Endothelial cell of umbilical vein (primary cell): ENCODE measurements around the gene BANF2. TPM values are rescaled to one million over a fixed set of nuclear protein-coding genes. Genes with fewer than 3 reads are reported as not detected.

ENCODE experiments used
- BruUV-seq: library from RNA; stranded (reverse); fragments of 400-500 nt; replicated peaks from 2 replicates; lab custom pipeline; 2021; lab: Mats Ljungman, UMichigan
- CTCF ChIA-PET: fragments of 300-600, 350-600 bp; sonication (Branson Sonifier 250); formaldehyde crosslinking; loops from one replicate; lab custom pipeline; 2021; ENCODE audit warnings: antibody characterized with exemption, inconsistent platforms; lab: Charles Lee
- POLR2A ChIA-PET: fragments of 300-600, 350-600 bp; sonication (Branson Sonifier 250); formaldehyde crosslinking; loops from one replicate; lab custom pipeline; 2021; ENCODE audit warnings: antibody characterized with exemption, inconsistent platforms; lab: Charles Lee
- DNase-seq: peaks from one replicate; pipeline ENCODE4 v3.0.0-alpha.2; 2011; ENCODE audit warnings: low read depth, low spot score
- FAIRE-seq: peaks from 2 replicates; lab custom pipeline; 2011; peaks lifted over from hg19 to GRCh38; lab: Jason Lieb, UNC
- H2AFZ ChIP-seq: 2 replicates; pipeline ENCODE4 v1.6.0; 2012; ENCODE audit warnings: low read depth, low read length, control low read depth, inconsistent platforms
- H3K27ac ChIP-seq: 2 replicates; pipeline ENCODE4 v1.5.1; 2011; ENCODE audit warnings: low read depth, mild to moderate bottlenecking, control low read depth, low read length, moderate library complexity; ENCODE audit not compliant: insufficient read depth
- H3K27me3 ChIP-seq, 2 experiments: 2 replicates each; pipeline versions ENCODE4 v1.6.0 to v1.6.1; 2011; ENCODE audit warnings: low read length in 2 of 2, mixed read lengths in 1 of 2; ENCODE audit not compliant: control insufficient read depth in 2 of 2, insufficient read depth in 2 of 2
- H3K36me3 ChIP-seq, 2 experiments: 2 replicates in 1 of 2; 3 replicates in 1 of 2; pipeline ENCODE4 v1.5.1; 2011; ENCODE audit warnings: low read length in 2 of 2, mild to moderate bottlenecking in 1 of 2, moderate library complexity in 1 of 2; ENCODE audit not compliant: control insufficient read depth in 2 of 2, insufficient read depth in 2 of 2; ENCODE audit errors: extremely low read depth in 1 of 2
- H3K4me1 ChIP-seq: 3 replicates; pipeline ENCODE4 v1.5.1; 2011; ENCODE audit warnings: mild to moderate bottlenecking, low read length; ENCODE audit not compliant: control insufficient read depth, insufficient read depth; ENCODE audit errors: extremely low read depth
- H3K4me2 ChIP-seq: 2 replicates; pipeline ENCODE4 v1.6.1; 2011; ENCODE audit warnings: low read length, control low read depth, mixed read lengths; ENCODE audit not compliant: insufficient read depth
- H3K4me3 ChIP-seq, 3 experiments: fragments of 200-600 bp in 1 of 3; sonication (generic), shearing (Covaris generic) in 1 of 3; replicated peaks in 1 of 3; 2 replicates each; pipeline ENCODE4 v1.5.1; 2011 to 2016; ENCODE audit warnings: control low read depth in 3 of 3, low read length in 3 of 3, mild to moderate bottlenecking in 2 of 3, inconsistent platforms in 1 of 3, low read depth in 1 of 3, moderate library complexity in 1 of 3; ENCODE audit not compliant: insufficient read depth in 1 of 3
- H3K79me2 ChIP-seq: 2 replicates; pipeline ENCODE4 v1.6.0; 2012; ENCODE audit warnings: low read length, inconsistent platforms; ENCODE audit not compliant: control insufficient read depth, insufficient read depth
- H3K9ac ChIP-seq: replicated peaks from 2 replicates; pipeline ENCODE3; 2011; ENCODE audit warnings: low read length, control low read depth; ENCODE audit not compliant: insufficient read depth; ENCODE audit errors: extremely low read depth
- H3K9me1 ChIP-seq: replicated peaks from 3 replicates; pipeline ENCODE4 v1.6.0; 2011; ENCODE audit warnings: mild to moderate bottlenecking, low read length; ENCODE audit not compliant: control insufficient read depth, insufficient read depth; ENCODE audit errors: extremely low read depth
- H3K9me3 ChIP-seq: replicated peaks from 2 replicates; pipeline ENCODE4 v1.5.1; 2012; ENCODE audit warnings: low read length, inconsistent platforms; ENCODE audit not compliant: control insufficient read depth, insufficient read depth
- H4K20me1 ChIP-seq: replicated peaks from 2 replicates; pipeline ENCODE3; 2011; ENCODE audit warnings: mild to moderate bottlenecking, low read length; ENCODE audit not compliant: control insufficient read depth, insufficient read depth; ENCODE audit errors: extremely low read depth
- CTCF ChIP-seq, 2 donors: IDR thresholded peaks; 1 replicate in 1 of 2; 2 replicates in 1 of 2; pipeline ENCODE4 v1.5.1; 2011; ENCODE audit warnings: low read length in 2 of 2, mild to moderate bottlenecking in 2 of 2, moderate library complexity in 2 of 2, control low read depth in 1 of 2, inconsistent platforms in 1 of 2, low read depth in 1 of 2; ENCODE audit not compliant: insufficient read depth in 1 of 2; ENCODE audit errors: extremely low read depth in 1 of 2
- EZH2 ChIP-seq: IDR thresholded peaks from 2 replicates; pipeline ENCODE4 v1.6.1; 2012; ENCODE audit warnings: borderline replicate concordance, low read depth, mild to moderate bottlenecking, moderate library complexity, low read length, inconsistent platforms; ENCODE audit not compliant: severe bottlenecking
- FOS ChIP-seq: IDR thresholded peaks from 2 replicates; pipeline ENCODE4 v1.6.1; 2011; ENCODE audit warnings: mild to moderate bottlenecking, low read length, moderate library complexity, borderline replicate concordance; ENCODE audit not compliant: insufficient read depth
- GATA2 ChIP-seq: IDR thresholded peaks from 2 replicates; pipeline ENCODE4 v1.7.0; 2011; ENCODE audit warnings: low read depth, mild to moderate bottlenecking, moderate library complexity, mixed read lengths, low read length; ENCODE audit not compliant: insufficient read length, insufficient read depth
- JUN ChIP-seq: IDR thresholded peaks from 2 replicates; pipeline ENCODE4 v1.6.1; 2011; ENCODE audit warnings: borderline replicate concordance, low read depth; ENCODE audit not compliant: insufficient read length, insufficient read depth
- MAX ChIP-seq: IDR thresholded peaks from 2 replicates; pipeline ENCODE4 v1.6.1; 2011; ENCODE audit not compliant: insufficient read depth, insufficient read length
- MYC ChIP-seq: IDR thresholded peaks from one replicate; pipeline ENCODE4 v1.6.1; 2011; ENCODE audit warnings: mild to moderate bottlenecking, low read depth, low read length
- POLR2A ChIP-seq: IDR thresholded peaks from 2 replicates; pipeline ENCODE4 v1.6.1; 2012; ENCODE audit warnings: low read depth, mild to moderate bottlenecking, control low read depth, low read length
- POLR2AphosphoS5 ChIP-seq: IDR thresholded peaks from 2 replicates; pipeline ENCODE4 v1.6.1; 2012; ENCODE audit warnings: low read depth, mild to moderate bottlenecking, control low read depth, low read length, moderate library complexity; ENCODE audit not compliant: insufficient read depth
- dilution Hi-C: fragments of 300-500 bp; cut with MboI; formaldehyde crosslinking; loops from one replicate; pipeline ENCODE4 v1.15.0; 2019; ENCODE audit warnings: low sequenced_read_pairs; ENCODE audit not compliant: extremely low pct_ligation_motif_present
- intact Hi-C: fragments of 100-400 bp; cut with micrococcal nuclease; formaldehyde crosslinking; loops from one replicate; pipeline ENCODE4 v1.10.0; 2022
- polyA plus RNA-seq, 4 experiments: library from polyadenylated mRNA; depleted of rRNA in 3 of 4; stranded (reverse) in 3 of 4; unstranded in 1 of 4; fragments of >200 nt; gene quantifications; 2 replicates each; pipeline versions ENCODE4 v1.2.1 to v1.2.3, GENCODE V29; 2011 to 2012; ENCODE audit warnings: missing spikeins in 1 of 4
- total RNA-seq: library from RNA; stranded (reverse); gene quantifications from 2 replicates; pipeline ENCODE4 v1.2.3, GENCODE V29; 2021

The BANF2 gene
- total and polyA plus RNA-seq, 2 donors (not counting 3 experiments of a cell fraction or from before 2014, with no cell fraction given) = not detected

- Histone ChIP-seq H3K36me3 (no peaks in the 10 kb centered on the region), H3K4me2 (no peak overlapping the region), H3K9ac (no peak overlapping the region), H3K27me3 (peaks cover 6 to 18% of the 10 kb centered on the region in 2 experiments), H3K27ac (no peak overlapping the region), H3K9me1 (no peaks in the 10 kb centered on the region), H3K9me3 (no peaks in the 10 kb centered on the region), H2AFZ (no peak overlapping the region), H3K4me3 (no peak overlapping the region), H4K20me1 (no peaks in the 10 kb centered on the region), H3K79me2 (no peaks in the 10 kb centered on the region), H3K4me1 (no peaks in the 10 kb centered on the region)
- no peak for FAIRE-seq
- TF ChIP-seq FOS = no peak
- TF ChIP-seq MAX = no peak
- TF ChIP-seq JUN = no peak
- TF ChIP-seq EZH2 = no peak
- no peak for TF ChIP-seq GATA2
- TF ChIP-seq MYC = no peak
- TF ChIP-seq POLR2A = no peak
- no peak for TF ChIP-seq POLR2AphosphoS5
- TF ChIP-seq CTCF (IDR thresholded peaks at IDR 0.05; ENCODE audit: extremely low read depth in 1 of 2, insufficient read depth in 1 of 2, low read depth in 1 of 2, low read length in 2 of 2) = no peak
- intact Hi-C loops (no loop called here), dilution Hi-C loops (no loop called here)
- no peak for DNase-seq
- CTCF ChIA-PET = no interaction called here
- POLR2A ChIA-PET = no interaction called here
- BruUV-seq = no TSS peak
These were observed 58.2 kb downstream of the BANF2 start for GRCh38 chr20:17758010-17758409.
